Stimulated activated naive CD8-positive, alpha-beta T cell treated with anti-CD3 and anti-CD28 coated beads, Interleukin-15, Interleukin-2, amounts not matched to agents 100 U/mL and 50 U/mL, for 24 hours (primary cell): ENCODE measurements around the gene XAF1.
"Not testable (repeated sequence)": the region's sequence is repeated elsewhere in the genome, so short reads cannot be mapped to it uniquely, and the experiment has no call there.

Experiments
- ATAC-seq: fragments of 150-1000 bp; cut with Tn5 transposase; one replicate; pipeline ENCODE4 v1.10.0; 2021
- DNase-seq: peaks from one replicate; pipeline ENCODE4 v3.0.0; 2021

The XAF1 gene, protein sequence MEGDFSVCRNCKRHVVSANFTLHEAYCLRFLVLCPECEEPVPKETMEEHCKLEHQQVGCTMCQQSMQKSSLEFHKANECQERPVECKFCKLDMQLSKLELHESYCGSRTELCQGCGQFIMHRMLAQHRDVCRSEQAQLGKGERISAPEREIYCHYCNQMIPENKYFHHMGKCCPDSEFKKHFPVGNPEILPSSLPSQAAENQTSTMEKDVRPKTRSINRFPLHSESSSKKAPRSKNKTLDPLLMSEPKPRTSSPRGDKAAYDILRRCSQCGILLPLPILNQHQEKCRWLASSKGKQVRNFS

DNA sequence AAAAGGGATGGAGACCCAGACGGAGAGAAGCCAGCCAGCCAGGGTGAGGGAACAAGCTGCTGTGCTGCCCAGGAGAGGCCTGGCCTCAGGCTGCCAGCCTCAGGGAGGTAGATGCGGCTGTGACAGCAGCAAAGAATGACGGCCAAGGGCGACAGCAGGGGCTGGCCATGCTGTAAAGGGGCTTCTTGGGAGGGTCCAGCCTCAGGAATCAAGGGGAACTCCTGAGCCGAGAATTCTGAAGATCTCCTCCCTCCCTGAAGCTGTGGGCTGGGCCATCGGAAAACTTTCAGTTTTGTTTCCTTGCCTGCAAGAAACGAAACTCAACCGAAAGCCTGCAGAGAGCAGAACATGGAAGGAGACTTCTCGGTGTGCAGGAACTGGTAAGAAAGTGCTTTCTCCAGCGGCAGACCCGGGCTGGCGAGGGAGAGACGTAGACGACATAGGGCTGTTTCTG, at the start of gene XAF1:
XAF1 (plus strand) TSS at position 316 of the 454 bp plus-strand sequence; CDS start at position 349, 33 bp downstream.
- DNase-seq: peak; percentile 46
- peak; percentile 76 for ATAC-seq

DNA sequence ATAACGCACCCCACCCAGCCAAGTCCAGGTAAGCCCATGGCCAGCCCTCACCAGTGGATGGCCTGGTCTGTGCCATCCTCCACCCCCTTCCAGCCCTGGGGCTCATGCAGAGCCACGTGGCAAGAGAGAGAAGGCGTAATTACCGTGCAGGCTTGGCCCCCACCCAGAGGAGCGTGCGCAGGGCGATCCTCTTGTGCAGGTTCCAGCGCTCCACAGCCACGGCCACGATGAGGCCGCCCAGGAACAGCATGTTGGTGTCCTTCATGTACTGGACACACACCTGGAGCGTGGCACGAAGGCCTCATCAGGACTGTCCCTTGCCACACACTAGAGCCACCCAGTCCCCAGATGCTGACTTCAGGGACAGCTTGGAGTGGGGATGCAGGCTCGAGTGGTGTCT, 49.3 kb upstream of the XAF1 start:
- DNase-seq (no peak), ATAC-seq (no peak)

DNA sequence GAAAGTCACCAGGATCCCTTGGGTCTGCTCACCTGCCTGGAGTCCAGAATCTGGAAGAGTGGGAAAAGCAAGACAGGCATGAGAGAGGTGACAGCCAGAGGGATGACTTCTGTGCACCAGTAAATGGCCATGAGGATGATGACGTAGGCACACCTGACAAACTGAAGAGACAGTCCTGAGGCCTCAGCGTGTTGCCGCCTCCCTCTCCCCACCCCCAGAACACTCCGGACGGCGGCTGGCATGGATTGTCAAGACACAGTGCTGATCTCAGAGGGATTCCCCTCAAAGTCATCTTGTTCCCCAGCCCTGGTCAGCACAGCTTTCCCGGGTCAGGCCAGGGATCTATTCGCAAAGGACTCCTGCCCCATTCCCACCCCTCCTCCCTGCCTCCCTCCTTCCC, 48.9 kb upstream of the XAF1 start:
- DNase-seq: no peak
- ATAC-seq: no peak

DNA sequence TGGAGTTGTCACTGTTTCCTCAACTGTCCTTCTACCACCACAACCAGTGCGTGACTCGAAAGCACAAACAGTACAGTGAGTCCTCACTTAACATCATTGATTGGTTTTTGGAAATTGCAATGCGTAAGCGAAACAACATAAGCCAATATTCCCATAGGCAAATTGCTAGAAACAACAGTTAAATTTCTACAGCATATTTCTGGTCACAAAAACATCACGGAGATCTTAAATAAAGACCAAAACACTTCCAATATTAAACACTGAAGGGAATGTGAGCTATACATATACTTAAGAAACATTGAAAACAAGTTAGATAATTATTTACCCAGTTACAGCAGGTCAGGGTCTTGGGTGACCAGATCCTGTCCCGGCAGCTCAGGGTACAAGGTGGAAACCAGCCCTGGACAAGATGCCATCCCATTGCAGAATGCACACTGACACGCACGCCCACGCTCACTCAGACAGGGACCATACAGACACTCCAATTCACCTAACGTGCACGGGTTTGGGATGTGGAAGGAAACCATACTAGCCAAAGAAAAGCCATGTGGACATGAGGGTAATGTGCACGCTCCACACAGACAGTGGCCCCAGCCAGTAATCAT, 47.4 kb upstream of the XAF1 start:
- ATAC-seq: no peak
- no peak for DNase-seq

DNA sequence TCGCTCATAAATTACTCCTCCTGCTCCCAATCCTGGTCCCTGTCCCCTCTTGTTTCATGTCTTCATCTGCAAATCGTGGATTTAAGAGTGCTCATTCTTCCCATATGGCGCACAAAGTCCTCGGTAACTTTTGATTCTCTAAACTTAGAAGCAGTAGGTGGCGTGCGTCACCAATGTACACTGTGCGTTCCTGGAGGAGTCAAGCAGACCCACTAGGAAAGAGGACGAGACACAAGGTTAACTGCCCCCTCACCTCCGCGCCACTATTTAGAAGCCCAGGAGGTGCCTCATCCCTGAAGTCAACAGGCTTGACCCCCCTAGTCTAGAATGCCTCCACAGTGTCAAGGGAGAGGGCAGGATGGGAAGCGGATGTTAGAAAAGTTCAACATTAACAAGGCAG, 45.5 kb upstream of the XAF1 start:
- DNase-seq: no peak
- no peak for ATAC-seq

DNA sequence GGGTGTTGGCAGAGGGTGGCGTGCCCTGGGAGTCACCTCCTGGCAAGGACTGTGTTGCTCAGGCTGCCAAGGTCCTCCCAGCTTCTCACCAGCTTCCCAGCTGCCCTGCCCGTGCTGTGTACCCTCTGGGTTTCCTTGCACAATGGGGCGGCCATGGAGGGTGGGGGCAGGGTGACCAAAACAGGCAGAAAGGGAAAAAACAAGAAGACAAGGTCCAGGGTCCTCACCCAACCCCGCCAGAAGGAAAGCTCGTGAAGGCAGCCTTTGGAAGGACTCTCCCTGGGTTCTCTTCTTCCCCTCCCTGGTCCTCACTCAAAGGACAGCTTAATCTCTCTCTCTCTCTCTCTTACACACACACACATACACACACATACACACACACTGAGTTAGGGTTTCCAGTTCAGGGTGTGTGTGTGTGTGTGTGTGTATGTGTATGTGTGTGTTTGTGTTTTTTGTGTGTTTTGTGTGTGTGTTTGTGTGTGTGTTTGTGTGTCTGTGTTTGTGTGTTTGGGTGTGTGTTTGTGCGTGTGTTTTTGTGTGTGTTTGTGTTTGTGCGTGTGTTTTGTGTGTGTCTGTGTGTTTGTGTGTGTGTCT, 44.7 kb upstream of the XAF1 start:
- ATAC-seq (no peak), DNase-seq (no peak)

DNA sequence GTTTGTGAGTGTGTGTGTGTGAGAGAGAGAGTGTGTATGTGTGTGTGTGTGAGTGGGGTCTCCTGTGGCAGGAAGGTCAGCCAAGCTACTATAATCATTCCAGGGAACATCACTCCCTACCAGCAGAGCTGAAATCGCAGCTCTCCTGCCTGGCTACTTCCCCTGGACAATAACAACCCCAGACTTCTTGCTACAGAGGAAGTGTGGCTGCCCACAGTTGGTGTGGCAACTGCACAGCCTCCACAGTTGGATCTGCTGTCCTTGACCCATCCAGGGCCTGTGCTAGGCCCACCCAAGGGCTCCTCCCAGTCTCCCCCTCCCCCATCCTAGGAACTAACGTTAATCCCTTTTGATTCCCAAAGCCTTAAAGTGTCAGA, 44.2 kb upstream of the XAF1 start:
- no peak for ATAC-seq
- no peak for DNase-seq

DNA sequence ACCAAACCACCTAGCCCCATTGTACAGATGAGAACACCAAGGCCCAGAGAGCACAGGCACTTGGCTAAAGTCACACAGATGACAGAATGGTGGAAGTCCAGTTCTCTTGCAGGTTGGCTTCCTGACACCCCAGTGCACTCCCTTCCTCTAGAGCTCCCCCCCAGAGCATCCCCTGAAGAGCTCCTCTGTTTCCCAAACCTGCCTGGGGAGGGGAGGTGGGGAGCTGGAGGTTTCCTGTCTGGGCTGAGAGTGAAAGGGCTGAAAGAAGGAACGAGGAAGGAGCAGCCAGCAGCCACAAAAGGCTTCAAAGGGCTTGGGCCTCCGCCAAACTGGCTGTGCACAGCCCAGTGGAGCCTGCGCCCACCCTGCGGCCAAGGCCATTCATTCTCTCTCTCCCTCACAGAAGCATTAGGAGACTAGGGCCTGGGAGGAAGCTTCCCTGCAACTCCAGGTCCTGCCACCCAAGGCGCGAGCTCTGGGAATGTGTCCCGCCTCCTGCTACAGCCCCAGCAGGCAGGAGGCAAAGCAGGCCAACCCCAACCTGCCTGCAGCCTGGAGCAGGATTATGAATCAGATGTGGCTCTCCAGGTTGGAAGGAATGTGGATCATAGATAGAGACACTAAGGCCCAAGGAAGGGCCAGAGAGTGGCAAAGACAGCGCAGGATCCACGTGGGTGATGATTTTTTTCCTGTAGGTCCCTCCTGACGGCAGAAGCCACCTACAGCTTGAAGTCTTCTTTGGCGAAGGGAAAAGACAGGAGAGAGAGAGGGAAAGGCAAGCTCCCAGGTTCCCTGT, 43.6 kb upstream of the XAF1 start:
- no peak for DNase-seq
- ATAC-seq: no peak

DNA sequence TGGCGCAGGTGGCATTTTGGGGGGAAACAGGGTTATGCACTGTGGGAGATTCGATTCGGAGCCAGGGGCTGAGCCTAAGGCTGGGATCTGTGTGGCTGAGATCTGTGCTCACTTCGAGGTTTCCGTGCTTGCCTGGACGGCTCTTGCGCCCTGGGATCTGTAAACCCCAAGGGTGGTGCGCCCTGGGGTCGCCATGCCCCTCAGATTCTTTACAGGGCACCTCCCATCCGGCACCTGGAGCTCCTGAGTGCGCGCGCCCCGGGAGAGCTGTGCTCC, 43.1 kb upstream of the XAF1 start:
- DNase-seq (no peak), ATAC-seq (no peak)

DNA sequence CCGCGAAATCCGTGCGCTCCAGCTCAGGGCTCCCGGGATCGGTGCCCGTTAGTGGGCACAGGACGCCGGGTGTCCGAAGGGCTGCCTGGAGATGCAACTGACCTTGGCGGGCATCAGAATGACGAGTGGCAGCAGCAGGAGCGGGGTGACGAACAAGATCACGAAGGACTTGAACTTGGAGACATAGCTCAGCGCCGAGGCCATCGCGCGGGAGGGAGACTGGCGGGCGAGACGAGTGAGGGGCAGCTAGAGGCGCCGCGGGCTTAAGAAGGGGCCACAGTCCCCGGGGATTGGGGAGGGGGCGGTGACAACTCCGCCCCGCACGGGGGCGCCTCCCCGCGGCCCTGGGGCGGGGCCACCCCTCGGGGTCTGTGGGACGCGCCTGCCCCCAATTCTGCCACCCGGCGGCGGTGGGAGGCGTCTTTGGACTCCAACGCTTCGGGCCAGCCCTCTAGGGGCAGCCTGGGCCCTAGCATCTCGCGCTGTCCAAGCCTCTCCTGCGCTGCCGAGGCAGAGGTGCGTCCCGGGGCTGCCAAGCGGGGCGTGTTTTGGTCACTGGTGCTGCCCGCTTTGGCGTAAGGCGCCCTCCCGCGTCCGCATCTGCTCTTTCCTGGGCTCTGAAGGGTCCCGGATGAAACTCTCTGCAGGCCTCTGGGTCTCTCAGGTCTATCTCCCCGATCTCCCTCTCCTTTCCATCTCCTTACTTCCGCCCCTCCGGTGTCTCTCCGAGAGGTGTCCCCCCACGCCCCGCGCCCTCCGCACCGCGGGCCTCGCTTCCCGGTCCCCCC, 42.5 kb upstream of the XAF1 start, which contains the start of gene SLC13A5:
SLC13A5 (minus strand) TSS at position 240 of the 788 bp plus-strand sequence; CDS start at position 204, 36 bp downstream.
- DNase-seq: peak; percentile 31
- ATAC-seq: peak; percentile 36

DNA sequence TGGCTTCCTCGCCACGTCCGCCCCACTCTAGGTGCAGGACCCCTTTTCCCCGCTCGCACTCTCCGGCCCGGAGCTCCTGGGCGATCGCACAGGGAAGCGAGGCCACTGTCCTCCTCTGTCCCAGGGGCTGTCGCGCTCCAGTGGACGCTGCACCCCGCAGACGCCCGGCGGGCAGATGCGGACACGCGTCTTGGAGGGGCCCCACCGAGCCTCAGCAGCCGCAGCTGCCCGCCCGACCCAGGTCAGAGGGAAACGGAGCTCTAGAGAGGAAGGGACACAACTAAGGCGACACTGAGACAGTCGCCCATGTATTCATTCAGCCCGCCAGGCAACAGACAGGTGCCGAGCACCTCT, 42.0 kb upstream of the XAF1 start:
- ATAC-seq: no peak
- no peak for DNase-seq

DNA sequence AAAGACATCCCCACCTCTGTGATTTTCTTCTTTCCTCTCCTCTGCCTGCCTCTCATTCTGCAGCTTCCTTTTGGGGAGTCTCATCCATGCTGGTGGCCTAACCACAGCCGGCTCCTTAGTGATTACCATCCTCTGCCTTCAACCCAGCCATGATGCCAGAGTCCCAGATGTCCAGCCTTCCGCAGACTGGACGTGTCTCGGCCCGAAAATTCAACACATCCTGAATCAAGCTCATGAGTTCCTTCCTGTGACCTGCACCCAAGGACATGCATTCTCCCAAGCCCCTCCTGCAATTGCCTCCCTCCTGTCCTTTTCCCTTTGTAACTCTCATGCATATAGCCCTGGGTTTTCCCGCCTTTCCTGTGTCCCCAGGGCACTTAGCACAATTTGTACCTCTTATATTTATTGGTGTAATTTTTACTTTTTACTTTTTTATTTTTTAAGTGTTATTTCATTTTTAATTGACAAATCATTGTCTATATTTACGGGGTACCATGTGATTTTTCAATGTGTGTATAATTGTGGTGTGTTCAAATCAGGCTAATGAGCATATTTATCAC, 41.5 kb upstream of the XAF1 start:
- DNase-seq (no peak), ATAC-seq (no peak)

DNA sequence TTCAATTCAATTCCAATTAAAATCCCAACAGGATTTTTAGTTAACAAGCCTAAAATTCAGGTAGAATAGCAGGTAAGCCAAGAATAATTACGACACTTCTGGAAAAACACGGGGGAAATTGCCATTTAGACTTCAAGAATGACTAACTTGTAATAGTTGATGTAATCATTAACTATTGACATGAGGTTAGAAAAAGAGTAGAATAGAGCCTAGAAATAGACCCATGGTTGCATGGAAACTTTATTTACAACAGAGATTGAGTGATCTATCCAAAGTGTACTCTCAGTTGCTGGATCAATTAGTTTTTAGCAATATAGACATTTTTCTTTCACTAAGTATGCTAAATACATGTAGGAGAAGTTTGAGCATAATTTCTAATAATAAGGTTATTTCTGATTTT, 39.1 kb upstream of the XAF1 start:
- DNase-seq: no peak
- no peak for ATAC-seq

DNA sequence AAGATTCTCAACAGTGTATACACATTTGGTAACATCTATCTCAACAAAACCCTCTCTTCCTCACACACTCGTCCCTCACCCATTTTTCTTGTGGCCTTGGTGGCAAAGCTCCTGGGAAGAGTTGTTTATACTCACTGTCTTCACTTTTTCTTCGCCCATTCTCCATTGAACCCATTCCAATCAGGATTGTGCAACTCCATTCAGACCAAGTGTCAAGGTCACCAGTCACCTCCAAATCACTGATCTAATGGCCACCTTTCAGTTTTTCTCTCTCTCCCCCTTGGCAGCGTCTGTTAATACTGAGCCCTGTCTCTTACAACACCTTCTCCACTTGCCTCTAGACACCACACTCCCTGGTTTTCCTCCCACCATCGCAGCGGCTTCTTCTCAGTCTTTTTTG, 34.1 kb upstream of the XAF1 start:
- no peak for DNase-seq
- ATAC-seq: no peak

DNA sequence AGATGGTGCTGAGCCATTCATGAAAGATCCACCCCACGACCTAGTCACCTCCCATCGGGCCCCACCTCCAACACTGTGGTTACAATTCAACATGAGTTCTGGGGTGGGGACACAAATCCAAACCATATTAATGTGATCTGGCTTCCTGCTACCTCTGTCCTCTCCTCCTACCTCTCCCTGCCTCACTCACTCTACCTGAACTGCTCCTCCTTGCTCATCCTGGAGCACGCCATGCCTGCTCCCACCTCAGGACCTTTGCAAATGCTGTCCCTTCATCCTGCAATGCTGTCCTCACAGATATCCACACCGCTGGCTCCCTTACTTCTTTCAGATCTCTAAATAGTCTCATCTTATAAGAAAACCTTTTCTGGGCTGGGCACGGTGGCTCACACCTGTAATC, 31.8 kb upstream of the XAF1 start:
- ATAC-seq: no peak
- DNase-seq: no peak

DNA sequence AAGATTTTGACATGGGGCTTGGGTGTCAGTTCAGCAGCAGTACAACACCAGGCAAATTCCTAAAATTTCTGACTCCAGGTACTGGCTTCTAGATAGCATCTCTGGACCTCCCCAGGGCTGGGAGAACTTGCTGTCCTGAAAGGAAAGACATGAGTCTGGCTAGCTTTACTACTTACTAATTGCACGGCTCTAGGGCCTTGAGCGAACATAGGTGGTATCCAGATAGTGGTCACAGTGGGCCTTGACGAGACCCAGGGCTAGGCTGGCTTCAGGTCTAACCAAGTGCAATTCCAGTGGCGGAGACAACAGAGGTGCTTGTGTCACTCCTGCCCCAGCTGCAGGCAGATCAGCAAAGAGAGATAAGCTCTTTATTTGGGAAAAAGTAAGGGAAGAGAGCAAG, 26.3 kb upstream of the XAF1 start:
- DNase-seq: no peak
- ATAC-seq: no peak

DNA sequence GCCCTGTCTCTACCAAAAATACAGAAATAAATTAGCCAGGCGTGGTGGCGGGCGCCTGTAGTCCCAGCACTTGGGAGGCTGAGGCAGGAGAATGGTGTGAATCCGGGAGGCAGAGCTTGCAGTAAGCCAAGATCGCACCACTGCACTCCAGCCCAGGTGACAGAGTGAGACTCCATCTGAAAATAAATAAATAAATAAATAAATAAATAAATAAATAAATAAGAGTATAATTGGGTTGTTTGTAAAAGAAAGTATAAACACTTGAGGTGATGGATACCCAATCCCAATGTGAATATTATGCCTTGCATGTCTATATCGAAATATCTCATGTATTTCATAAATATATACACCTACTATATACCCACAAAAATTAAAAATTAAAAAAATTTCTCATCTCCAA, 9.2 kb upstream of the XAF1 start:
- not testable (repeated sequence) for ATAC-seq

DNA sequence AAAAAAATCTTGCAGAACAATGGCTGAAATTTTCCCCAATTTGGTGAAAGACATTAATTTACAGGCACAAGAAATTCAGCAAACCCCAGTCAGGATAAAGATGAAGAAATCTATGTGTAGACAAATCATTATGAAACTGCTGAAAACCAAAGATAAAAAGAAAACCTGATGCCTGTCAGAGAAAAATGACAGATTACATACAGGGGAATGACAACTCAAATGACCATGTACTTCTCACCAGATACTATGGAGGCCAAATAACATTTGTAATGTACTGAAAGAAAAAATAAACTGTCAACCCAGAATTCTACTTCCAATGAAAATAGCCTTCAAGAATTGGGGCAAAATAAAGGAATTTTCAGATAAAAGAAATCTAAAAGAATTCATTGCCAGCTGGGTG, 7.2 kb upstream of the XAF1 start:
- DNase-seq (no peak), ATAC-seq (no peak)

More for the DNA sequence above, 9.2 kb upstream of the XAF1 start:
- not testable (repeated sequence) for DNase-seq

DNA sequence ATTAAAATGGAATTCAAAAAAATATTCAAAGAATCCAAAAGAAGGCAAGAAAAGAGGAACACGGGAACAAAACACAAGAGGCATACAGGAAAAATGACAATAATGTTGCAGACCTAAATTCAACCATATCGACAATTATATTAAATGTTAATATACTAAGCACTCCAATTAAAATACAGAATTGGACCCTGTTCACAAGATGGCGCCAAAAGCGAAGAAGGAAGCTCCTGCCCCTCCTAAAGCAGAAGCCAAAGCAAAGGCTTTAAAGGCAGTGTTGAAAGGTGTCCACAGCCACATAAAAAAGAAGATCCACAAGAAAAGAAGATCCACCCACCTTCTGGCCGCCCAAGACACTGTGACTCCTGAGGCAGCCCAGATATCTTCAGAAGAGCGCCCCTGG, 6.3 kb upstream of the XAF1 start:
- DNase-seq: no peak
- ATAC-seq: no peak

DNA sequence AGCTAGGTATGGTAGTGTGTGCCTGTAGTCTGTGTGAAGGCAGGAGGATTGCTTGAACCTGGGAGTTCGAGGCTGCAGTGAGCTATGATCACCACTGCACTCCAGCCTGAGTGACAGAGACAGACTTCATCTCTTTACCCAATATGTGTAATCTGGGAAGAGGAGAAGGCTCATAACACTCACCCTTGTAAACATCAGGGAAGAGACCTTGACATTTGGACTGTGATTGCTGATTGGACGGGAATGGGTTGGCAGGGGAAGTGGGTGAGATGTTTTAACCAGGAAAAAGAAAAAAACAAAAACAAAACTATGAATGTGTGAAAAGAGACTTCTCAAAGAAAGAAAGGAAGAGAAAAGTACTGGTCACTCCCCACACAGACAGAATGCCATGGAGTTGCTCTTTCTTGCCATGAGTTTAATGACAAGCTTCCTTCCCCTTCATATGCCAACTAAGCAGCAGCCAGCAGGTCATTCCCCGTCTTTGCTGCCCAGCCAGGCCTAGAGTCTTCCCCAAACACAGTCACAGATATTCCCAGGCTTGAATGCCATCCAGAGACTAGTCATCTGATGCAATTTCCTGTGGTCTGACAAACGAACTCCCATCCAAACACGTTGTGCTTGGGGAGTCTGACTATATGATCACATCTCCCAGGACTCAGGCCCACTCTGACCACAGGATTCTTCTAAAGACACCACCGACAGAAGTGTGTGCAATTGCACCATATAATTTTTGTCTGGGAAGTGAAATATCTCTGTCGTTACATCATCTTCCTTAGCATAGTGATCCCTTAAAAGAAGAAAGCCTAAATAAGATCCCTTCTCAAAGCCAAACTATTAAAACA, 3.6 kb upstream of the XAF1 start:
- no peak for DNase-seq
- no peak for ATAC-seq

DNA sequence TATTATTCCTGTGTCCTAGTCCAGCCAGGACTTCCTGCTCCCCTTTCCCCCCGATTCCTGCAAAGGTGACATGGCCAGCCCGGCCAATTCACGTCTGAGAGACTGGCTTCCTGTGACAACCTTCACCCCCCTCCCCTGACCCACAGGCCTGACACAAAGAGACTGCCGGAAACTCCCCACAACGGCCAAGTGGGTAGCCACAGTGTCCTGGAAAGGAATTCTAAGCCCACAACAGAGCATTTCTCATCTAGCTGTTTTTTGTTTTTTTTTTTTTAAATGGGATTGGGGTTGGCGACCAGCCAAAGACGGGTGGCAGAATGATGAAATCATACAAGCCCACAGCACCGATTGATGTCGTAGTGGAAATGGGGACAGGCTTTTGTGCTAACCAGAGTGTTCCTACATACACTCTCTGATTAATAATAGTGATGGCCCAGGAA, 2.8 kb upstream of the XAF1 start:
- peak; percentile 12 for DNase-seq
- ATAC-seq: no peak
